ENCODE measurements around the gene CERS6. TPM values are rescaled to one million over a fixed set of nuclear protein-coding genes. Genes with fewer than 3 reads are reported as not detected.
A peak's percentile ranks its signal among the peaks of the same experiment; 100 is the strongest.

The CERS6 gene
- total RNA-seq, 3 donors from 2014 or later: 14.1 to 17.2 (median 16.7) TPM

DNA sequence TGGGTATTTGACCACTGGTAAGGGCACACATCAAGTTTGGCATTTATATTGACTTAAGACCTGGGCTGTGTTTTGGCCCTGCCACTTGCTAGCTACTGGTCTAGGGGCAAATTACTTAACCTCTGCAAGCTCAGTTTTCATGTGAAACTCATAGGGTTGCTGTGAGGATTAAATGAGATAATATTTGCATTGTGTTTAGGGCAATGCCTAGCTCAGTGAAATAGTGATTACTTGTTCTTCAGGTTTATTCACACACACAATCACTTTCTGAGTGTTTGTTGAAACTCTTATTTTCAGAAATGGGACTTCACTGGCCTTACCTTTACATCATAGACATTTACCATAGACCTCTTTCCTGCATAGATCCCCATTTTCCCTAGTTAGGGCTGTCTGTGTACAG is 12.3 kb downstream of the CERS6 start:
- H3K36me3 Mint-ChIP-seq (ENCODE audit: insufficient read depth): no peaks in the 10 kb centered on the region
- ATAC-seq: no peak
- H3K4me1 Mint-ChIP-seq (ENCODE audit: low read depth): peaks cover 58% of the 10 kb centered on the region
- H3K27me3 Mint-ChIP-seq (ENCODE audit: low read depth): no peaks in the 10 kb centered on the region
- H3K9me3 Mint-ChIP-seq: no peaks in the 10 kb centered on the region
- H3K4me3 Mint-ChIP-seq: no peak overlapping the region
- DNase-seq: no peak

DNA sequence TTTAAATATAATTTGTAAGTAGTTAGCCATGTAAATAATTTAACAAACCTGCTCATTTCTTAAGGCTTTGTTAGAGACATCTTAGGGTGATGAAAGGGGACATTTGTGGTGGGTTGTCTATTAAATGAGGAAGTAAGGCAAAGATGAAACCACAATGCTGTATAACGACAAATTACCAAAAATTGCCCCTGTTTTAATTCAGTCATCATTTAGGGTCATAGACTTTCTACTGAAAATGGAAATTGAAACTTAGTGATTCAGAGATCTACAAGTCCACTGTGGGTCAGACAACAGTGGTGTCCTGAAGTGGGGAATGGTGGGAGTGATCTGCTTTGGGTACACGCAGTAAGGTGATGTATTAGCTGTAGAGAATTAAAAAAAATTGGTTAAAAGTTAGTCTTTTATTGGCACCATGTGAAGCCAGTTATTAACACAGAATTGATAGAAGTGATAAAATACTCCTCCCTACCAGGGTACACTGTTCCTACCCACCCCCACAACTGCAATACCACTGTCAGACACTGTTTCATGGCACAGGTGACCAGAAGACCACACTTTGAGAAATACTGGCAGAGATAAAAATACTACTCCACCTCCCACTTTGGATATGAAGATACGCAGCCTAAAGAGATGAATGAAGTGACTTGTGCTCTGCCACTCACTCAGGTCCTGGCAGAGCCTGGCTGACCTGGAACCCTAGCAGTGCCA is 13.4 kb downstream of the CERS6 start:
- Mint-ChIP-seq H3K4me3 (no peak overlapping the region), H3K9me3 (no peaks in the 10 kb centered on the region), H3K36me3 (ENCODE audit: insufficient read depth) (no peaks in the 10 kb centered on the region), H3K4me1 (ENCODE audit: low read depth) (peaks cover 60% of the 10 kb centered on the region), H3K27me3 (ENCODE audit: low read depth) (no peaks in the 10 kb centered on the region)
- ATAC-seq: no peak
- DNase-seq: no peak

DNA sequence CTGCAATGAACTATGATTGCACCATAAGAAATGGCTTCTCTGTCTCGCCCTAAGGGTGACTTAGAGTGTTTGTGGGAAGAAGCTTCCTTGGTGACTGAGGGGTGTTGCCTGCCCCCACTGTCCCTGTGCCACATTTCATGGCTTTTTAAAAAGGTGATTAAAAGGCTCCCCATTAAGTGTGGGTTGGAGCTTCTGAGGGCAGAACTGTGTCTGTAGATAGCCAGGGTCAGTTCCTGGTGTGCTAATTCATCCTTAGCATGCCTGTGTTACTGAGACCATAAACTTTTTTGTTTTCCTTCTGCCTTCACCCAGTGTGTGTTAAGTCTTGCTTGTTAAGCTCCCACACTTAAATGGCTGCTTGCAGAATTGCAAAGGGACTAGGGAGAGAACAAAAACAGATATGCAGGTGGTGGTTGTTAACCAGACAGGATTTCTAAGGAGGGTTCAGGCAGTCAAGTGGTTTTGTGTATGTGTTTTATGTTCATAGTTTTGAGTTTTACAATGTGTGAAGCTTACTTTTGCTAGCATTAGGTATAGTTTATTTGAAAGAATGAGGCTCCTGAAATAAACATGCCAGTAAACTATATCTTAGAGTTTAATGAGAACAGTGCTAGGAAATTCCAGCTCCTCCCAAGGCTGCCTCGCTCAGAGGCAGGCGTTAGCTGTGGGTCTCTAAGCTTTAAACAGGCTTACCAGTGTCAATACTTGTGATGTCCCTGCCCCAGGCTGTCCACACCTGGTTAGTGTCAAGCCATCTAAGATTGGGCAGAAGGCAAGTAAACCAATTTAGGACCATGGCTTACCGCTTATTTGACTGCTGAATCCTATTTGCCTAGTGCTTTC is 14.5 kb downstream of the CERS6 start:
- H3K36me3 Mint-ChIP-seq (ENCODE audit: insufficient read depth): no peaks in the 10 kb centered on the region
- no peak for DNase-seq
- H3K4me3 Mint-ChIP-seq: no peak overlapping the region
- no peaks in the 10 kb centered on the region for H3K9me3 Mint-ChIP-seq
- peaks cover 50% of the 10 kb centered on the region for H3K4me1 Mint-ChIP-seq (ENCODE audit: low read depth)
- no peaks in the 10 kb centered on the region for H3K27me3 Mint-ChIP-seq (ENCODE audit: low read depth)
- ATAC-seq: peak in 1 of 2 donors; percentile 15

DNA sequence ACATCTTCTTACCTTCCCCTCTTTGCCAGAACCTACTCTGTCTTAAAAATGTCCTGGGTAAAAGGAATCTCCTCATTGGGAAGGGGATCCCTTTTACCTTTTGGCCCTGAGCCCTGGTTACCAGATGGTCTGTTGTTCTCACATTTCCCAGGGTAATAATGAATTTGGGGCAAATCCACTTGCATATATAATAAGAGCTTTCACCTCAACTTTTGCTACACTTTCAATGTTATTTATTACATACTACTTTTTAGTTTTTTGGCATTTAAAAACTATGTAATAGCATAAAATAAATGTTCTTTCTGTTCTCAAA is 15.0 kb downstream of the CERS6 start:
- H3K36me3 Mint-ChIP-seq (ENCODE audit: insufficient read depth): no peaks in the 10 kb centered on the region
- DNase-seq: no peak
- no peak for ATAC-seq
- H3K27me3 Mint-ChIP-seq (ENCODE audit: low read depth): no peaks in the 10 kb centered on the region
- no peak overlapping the region for H3K4me3 Mint-ChIP-seq
- no peaks in the 10 kb centered on the region for H3K9me3 Mint-ChIP-seq
- peaks cover 46% of the 10 kb centered on the region for H3K4me1 Mint-ChIP-seq (ENCODE audit: low read depth)

DNA sequence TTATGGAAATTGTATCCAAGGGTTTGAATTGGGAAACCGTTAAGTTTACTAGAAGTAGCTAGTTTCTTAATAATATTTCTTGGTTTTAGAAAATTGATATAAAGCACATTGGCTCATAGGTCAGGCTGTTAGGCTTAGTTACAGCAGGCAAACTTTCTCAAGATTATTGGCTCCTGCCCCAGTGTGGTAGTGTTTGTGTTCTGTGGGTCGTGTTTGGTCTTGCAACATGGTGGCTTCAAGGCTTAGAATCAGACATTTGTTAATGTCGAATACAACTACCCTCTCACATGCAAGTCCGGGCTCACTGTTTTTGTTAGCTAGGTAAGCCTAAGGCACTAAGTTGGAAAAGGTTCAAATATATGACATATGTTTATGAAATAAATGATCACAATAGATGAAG is 19.6 kb downstream of the CERS6 start:
- ATAC-seq (no peak), DNase-seq (no peak)
- H3K9me3 Mint-ChIP-seq: no peaks in the 10 kb centered on the region
- H3K36me3 Mint-ChIP-seq (ENCODE audit: insufficient read depth): no peaks in the 10 kb centered on the region
- no peak overlapping the region for H3K4me3 Mint-ChIP-seq
- no peaks in the 10 kb centered on the region for H3K27me3 Mint-ChIP-seq (ENCODE audit: low read depth)
- H3K4me1 Mint-ChIP-seq (ENCODE audit: low read depth): peaks cover 29% of the 10 kb centered on the region

DNA sequence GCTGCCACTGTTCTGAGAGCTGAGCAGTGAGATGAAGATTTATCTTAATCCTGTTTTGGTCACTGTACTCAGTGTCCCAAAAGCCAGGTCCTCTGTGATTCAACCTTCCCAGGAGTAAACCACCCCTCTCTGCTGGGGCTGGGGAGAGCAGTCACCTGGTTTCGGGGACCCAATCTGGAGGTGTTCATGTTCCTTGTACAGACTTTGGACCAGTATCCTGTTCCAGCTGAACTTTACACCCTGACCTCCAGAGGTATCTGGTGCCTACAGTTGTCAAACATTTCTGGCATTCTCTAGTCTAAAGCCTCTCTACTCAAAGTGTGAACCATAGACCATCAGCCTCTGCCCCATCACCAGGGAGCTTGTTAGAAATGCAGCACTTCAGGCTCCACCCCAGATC is 22.1 kb downstream of the CERS6 start:
- H3K4me1 Mint-ChIP-seq (ENCODE audit: low read depth): peaks cover 41% of the 10 kb centered on the region
- no peaks in the 10 kb centered on the region for H3K27me3 Mint-ChIP-seq (ENCODE audit: low read depth)
- H3K4me3 Mint-ChIP-seq: no peak overlapping the region
- DNase-seq: no peak
- no peaks in the 10 kb centered on the region for H3K9me3 Mint-ChIP-seq
- ATAC-seq: no peak
- no peaks in the 10 kb centered on the region for H3K36me3 Mint-ChIP-seq (ENCODE audit: insufficient read depth)

DNA sequence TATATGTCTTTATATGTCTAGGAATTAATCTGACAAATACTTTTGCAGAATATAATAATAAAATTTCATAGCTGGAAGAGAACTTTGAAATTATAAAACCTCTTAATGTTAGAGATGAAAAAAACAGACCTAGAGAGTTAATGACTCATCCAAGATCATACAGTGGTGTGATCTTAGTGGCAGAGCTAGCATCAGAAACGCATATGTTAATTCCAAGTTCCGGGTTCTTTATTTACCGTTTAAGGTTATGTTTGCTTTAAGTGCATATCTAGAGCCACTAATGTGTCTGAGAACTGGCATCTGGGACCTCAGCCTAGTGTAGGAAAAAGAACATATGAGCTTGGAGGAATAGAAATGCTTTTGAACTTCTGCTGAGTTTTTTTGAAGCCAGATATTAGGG is 24.3 kb downstream of the CERS6 start:
- peaks cover under 1% of the 10 kb centered on the region for H3K36me3 Mint-ChIP-seq (ENCODE audit: insufficient read depth)
- ATAC-seq: peak; percentile 41 to 46
- H3K4me3 Mint-ChIP-seq: no peak overlapping the region
- H3K9me3 Mint-ChIP-seq: peaks cover 1% of the 10 kb centered on the region
- peaks cover 43% of the 10 kb centered on the region for H3K4me1 Mint-ChIP-seq (ENCODE audit: low read depth)
- DNase-seq: no peak
- H3K27me3 Mint-ChIP-seq (ENCODE audit: low read depth): no peaks in the 10 kb centered on the region

DNA sequence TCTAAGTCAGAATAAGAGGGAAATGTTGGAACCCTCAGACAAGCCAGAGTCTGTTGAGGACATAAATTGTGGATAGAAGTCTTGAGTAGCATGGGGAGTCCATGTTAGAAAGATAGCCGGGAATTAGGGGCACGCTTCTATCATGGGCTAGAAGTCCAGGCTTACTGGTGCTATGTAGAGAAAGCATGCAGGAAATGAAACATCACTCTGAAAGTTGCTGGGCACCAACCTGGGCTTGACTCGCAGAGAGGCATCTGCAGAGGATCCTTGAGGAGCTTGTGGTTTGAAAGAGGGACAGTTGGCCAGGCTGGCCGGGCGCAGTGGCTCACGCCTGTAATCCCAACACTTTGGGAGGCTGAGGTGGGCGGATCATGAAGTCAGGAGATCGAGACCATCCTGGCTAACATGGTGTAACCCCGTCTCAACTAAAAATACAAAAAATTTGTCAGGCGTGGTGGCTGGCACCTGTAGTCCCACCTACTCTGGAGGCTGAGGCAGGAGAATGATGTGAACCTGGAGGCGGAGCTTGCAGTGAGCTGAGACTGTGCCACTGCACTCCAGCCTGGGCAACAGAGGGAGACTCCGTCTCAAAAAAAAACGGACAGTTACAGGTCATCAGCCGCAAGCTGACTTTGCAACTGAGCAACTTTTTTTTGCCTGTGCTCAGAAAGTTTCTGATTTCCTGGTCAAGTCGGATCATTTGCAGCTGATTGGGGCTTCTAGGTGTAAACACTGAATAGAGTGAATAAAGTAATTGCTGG is 24.9 kb downstream of the CERS6 start:
- peaks cover 3% of the 10 kb centered on the region for H3K36me3 Mint-ChIP-seq (ENCODE audit: insufficient read depth)
- no peak overlapping the region for H3K4me3 Mint-ChIP-seq
- ATAC-seq (no peak), DNase-seq (no peak)
- no peaks in the 10 kb centered on the region for H3K27me3 Mint-ChIP-seq (ENCODE audit: low read depth)
- H3K9me3 Mint-ChIP-seq: peaks cover 4% of the 10 kb centered on the region
- H3K4me1 Mint-ChIP-seq (ENCODE audit: low read depth): peaks cover 43% of the 10 kb centered on the region

DNA sequence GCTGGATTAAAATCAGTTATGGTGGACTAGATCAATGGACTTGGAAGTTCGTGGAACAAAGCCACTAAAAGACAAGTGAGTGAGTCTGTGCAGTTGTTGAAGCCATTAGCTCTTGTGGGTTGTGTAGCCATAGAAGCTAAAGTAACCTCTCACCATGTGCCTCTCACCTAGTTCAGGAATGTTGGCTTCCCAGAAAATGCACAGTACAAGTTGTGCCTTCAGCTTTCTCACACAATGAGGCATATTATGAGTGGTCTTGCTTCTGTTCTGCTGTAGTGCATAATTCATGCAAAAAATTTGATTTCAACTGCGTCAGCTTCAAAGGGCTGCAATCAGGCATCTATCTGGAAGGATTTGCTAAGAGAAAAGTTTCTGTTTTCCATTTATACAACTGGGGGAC is 26.2 kb downstream of the CERS6 start:
- H3K27me3 Mint-ChIP-seq (ENCODE audit: low read depth): no peaks in the 10 kb centered on the region
- no peak for DNase-seq
- no peak overlapping the region for H3K4me3 Mint-ChIP-seq
- peaks cover 4% of the 10 kb centered on the region for H3K9me3 Mint-ChIP-seq
- H3K4me1 Mint-ChIP-seq (ENCODE audit: low read depth): peaks cover 35% of the 10 kb centered on the region
- no peak for ATAC-seq
- H3K36me3 Mint-ChIP-seq (ENCODE audit: insufficient read depth): peaks cover 5% of the 10 kb centered on the region

DNA sequence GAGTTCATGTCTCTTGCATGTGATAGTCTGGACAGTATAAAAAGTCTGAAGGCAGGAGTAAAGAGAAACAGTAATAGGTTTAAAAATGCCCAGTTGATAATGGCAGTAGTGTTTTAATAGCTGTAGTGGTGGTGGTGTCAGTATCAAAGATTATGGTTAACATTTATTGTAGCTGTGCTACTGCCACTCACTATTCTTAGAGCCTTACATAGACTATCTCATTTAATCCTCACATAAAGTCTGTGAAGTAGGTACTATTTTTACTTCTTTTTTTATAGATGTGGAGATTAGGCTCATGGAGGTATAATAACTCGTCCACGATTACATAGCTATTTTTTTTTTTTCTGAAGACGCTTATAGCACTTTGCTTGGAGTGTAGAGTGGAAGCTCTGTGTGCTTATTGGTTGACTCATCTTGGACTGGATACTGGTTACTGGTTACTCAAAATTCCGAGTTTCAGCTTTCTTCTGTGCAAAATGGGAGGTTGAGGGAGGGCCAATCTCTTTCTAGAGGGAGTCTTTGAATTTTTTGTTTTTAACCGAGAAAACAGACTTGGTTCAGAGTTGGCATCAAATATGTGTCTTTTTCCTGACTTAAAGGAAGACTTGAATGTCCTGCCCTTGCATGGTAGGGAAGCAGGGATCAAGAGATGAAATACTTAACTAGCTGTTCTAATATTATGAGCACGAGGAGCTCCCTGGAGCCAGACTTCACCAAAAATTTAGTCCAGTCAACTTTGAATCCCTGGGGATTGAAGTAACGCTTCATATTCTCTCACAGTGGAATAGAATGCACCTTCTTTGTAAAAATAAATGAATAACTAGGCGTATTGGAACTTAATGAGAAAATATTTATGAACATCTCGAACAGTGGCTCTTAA is 27.1 kb downstream of the CERS6 start:
- ATAC-seq (no peak), DNase-seq (no peak)
- Mint-ChIP-seq H3K4me1 (ENCODE audit: low read depth) (peaks cover 31% of the 10 kb centered on the region), H3K9me3 (peaks cover 4% of the 10 kb centered on the region), H3K4me3 (no peak overlapping the region), H3K27me3 (ENCODE audit: low read depth) (no peaks in the 10 kb centered on the region), H3K36me3 (ENCODE audit: insufficient read depth) (peaks cover 5% of the 10 kb centered on the region)

DNA sequence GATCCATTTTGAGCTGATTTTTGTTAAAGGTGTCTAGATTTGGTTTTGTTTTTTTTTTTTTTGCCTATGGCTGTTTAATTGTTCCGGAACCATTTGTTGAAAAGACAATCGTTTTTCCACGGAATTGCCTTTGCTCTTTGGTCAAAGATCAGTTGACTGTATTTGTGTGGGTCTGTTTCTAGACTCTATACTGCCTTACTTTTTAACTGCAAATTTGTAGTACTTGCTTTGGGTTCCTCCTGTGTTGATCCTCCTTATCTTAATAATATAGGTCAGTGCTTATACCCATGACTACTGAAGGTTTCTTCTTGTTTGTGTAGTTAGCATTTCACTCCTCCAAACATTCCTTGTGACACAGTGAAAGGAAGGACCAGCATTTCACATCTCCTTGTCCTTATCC is 30.4 kb downstream of the CERS6 start:
- Mint-ChIP-seq H3K4me3 (no peak overlapping the region), H3K36me3 (ENCODE audit: insufficient read depth) (peaks cover 6% of the 10 kb centered on the region), H3K4me1 (ENCODE audit: low read depth) (peaks cover 42% of the 10 kb centered on the region), H3K27me3 (ENCODE audit: low read depth) (no peaks in the 10 kb centered on the region), H3K9me3 (peaks cover 4% of the 10 kb centered on the region)
- no peak for DNase-seq
- no peak for ATAC-seq

DNA sequence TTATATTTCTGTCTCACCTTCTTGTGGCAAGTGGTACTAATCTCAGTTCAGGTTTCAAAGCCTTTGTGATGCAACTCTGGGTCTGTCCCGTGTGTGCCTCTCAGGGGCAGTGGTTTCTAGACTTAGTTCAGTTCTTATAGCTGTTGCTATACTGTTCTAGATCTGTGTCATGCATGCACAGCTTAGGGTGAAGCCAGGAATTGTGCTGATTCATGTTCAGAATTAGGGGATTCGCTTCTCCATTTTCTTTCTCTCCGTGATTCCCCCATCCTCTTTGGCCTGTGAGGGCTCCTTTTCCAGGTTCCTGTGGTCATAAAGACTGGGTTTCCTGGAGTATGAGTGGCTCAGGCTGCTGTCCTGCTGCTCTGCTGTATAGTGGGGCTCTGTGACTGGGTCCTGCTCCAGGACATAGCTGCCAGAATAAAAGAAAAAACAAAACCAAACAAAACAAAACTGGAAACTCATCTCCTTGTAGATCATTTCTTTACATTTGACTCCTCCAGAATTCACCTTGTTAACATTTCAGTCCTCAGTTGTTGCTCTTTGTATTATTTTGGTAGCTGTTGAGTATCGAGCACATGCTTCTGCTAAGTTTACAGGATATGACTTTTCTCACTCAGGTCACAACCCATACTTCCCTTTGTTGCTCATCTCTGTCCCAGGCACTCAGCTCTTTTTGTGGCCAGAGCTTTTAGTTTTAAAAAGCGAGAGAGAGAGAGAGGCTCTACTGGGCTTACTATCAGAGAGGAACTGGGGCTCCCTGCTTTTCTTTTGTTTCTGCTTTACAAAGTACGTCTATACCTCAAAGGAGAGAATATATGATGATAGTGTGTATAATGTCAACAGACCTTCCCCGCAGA is 34.2 kb downstream of the CERS6 start:
- Mint-ChIP-seq H3K4me3 (peak overlapping the region; percentile 78), H3K4me1 (ENCODE audit: low read depth) (peaks cover 46% of the 10 kb centered on the region), H3K27me3 (ENCODE audit: low read depth) (peaks cover 2% of the 10 kb centered on the region), H3K9me3 (peaks cover 3% of the 10 kb centered on the region), H3K36me3 (ENCODE audit: insufficient read depth) (peaks cover 6% of the 10 kb centered on the region)
- ATAC-seq (peak; percentile 89 to 92), DNase-seq (peak; percentile 9)

DNA sequence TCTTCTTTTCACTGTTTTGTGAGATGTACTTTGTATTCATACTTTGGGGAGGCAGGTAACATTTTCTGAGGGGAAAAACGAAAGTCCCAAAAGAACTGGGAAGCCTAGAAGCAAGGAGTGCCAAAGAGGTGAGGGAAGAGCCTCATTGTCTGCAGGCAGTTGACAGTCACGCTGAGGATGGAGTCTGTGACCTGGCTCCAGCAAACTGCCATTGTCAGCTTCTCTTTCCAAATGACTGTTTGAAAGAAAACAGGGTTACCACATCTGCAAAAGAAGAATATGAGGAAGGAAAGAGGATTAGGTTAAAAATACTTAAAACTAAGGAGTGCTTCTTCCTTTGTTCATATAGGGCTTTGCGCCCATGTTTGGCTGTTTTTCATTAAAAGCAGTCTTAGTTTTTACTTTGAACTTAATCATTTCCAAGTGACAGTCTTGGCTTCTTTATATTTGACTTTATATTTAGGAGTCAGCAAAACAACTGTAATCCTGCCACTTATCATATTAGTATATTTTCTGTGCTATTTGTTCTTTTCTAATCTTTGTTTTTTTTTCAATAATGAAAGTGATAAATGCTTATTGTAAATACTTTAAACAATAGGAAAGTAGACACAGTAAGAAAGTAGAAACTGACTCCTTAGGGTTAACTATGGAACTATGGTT is 35.0 kb downstream of the CERS6 start:
- peak; percentile 19 for ATAC-seq
- peaks cover 3% of the 10 kb centered on the region for H3K36me3 Mint-ChIP-seq (ENCODE audit: insufficient read depth)

More for the DNA sequence above, 35.0 kb downstream of the CERS6 start:
- Mint-ChIP-seq H3K9me3 (no peaks in the 10 kb centered on the region), H3K27me3 (ENCODE audit: low read depth) (peaks cover 2% of the 10 kb centered on the region), H3K4me3 (peak overlapping the region; percentile 78), H3K4me1 (ENCODE audit: low read depth) (peaks cover 55% of the 10 kb centered on the region)
- DNase-seq: no peak
